ENCODE results near the gene RAB24.

The RAB24 gene

GRCh38 chr5:177297922-177298321 lies 5.6 kb downstream of the RAB24 start:
- Mint-ChIP-seq H3K4me3 (no peak overlapping the region), H3K36me3 (ENCODE audit: low read depth) (peaks cover 60% of the 10 kb centered on the region), H3K27ac (peak overlapping the region; percentile 11), H3K4me1 (ENCODE audit: low read depth) (peaks cover 78% of the 10 kb centered on the region), H3K27me3 (no peaks in the 10 kb centered on the region), H3K9me3 (no peaks in the 10 kb centered on the region)

GRCh38 chr5:177296581-177296980 lies 6.9 kb downstream of the RAB24 start:
- H3K9me3 Mint-ChIP-seq: no peaks in the 10 kb centered on the region
- H3K27ac Mint-ChIP-seq: peak overlapping the region; percentile 80
- no peak overlapping the region for H3K4me3 Mint-ChIP-seq
- peaks cover 67% of the 10 kb centered on the region for H3K36me3 Mint-ChIP-seq (ENCODE audit: low read depth)
- H3K4me1 Mint-ChIP-seq (ENCODE audit: low read depth): peaks cover 69% of the 10 kb centered on the region
- H3K27me3 Mint-ChIP-seq: no peaks in the 10 kb centered on the region

- Mint-ChIP-seq H3K4me3 (no peak overlapping the region), H3K27me3 (no peaks in the 10 kb centered on the region), H3K36me3 (ENCODE audit: low read depth) (peaks cover 67% of the 10 kb centered on the region), H3K27ac (peak overlapping the region; percentile 80), H3K4me1 (ENCODE audit: low read depth) (peaks cover 65% of the 10 kb centered on the region), H3K9me3 (no peaks in the 10 kb centered on the region)
These were observed 7.6 kb downstream of the RAB24 start for GRCh38 chr5:177295924-177296323.

DNA sequence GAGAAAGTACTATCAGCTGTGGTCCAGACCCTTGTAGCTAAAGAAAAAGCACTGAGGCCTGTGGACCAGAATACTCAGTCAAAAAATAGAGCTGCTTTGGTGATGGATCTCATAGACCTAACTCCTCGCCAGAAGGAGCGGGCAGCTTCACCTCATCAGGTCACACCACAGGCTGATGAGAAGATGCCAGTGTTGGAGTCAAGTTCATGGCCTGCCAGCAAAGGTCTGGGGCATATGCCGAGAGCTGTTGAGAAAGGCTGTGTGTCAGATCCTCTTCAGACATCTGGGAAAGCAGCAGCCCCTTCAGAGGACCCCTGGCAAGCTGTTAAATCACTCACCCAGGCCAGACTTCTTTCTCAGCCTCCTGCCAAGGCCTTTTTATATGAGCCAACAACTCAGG lies 8.9 kb downstream of the RAB24 start:
- Mint-ChIP-seq H3K36me3 (ENCODE audit: low read depth) (peaks cover 67% of the 10 kb centered on the region), H3K4me1 (ENCODE audit: low read depth) (peaks cover 54% of the 10 kb centered on the region), H3K27ac (no peak overlapping the region), H3K27me3 (no peaks in the 10 kb centered on the region), H3K9me3 (no peaks in the 10 kb centered on the region), H3K4me3 (no peak overlapping the region)

DNA sequence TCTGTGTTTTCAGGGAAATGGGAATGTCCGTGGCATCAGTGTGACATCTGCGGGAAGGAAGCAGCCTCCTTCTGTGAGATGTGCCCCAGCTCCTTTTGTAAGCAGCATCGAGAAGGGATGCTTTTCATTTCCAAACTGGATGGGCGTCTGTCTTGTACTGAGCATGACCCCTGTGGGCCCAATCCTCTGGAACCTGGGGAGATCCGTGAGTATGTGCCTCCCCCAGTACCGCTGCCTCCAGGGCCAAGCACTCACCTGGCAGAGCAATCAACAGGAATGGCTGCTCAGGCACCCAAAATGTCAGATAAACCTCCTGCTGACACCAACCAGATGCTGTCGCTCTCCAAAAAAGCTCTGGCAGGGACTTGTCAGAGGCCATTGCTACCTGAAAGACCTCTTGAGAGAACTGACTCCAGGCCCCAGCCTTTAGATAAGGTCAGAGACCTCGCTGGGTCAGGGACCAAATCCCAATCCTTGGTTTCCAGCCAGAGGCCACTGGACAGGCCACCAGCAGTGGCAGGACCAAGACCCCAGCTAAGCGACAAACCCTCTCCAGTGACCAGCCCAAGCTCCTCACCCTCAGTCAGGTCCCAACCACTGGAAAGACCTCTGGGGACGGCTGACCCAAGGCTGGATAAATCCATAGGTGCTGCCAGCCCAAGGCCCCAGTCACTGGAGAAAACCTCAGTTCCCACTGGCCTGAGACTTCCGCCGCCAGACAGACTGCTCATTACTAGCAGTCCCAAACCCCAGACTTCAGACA lies 9.5 kb downstream of the RAB24 start:
- Mint-ChIP-seq H3K4me1 (ENCODE audit: low read depth) (peaks cover 49% of the 10 kb centered on the region), H3K27ac (no peak overlapping the region), H3K9me3 (no peaks in the 10 kb centered on the region), H3K4me3 (no peak overlapping the region), H3K27me3 (no peaks in the 10 kb centered on the region), H3K36me3 (ENCODE audit: low read depth) (peaks cover 73% of the 10 kb centered on the region)

GRCh38 chr5:177291735-177292134 lies 11.8 kb downstream of the RAB24 start:
- Mint-ChIP-seq H3K27me3 (no peaks in the 10 kb centered on the region), H3K27ac (no peak overlapping the region), H3K4me1 (ENCODE audit: low read depth) (peaks cover 28% of the 10 kb centered on the region), H3K36me3 (ENCODE audit: low read depth) (peaks cover 79% of the 10 kb centered on the region), H3K9me3 (no peaks in the 10 kb centered on the region), H3K4me3 (no peak overlapping the region)

- Mint-ChIP-seq H3K4me3 (no peak overlapping the region), H3K27me3 (no peaks in the 10 kb centered on the region), H3K27ac (no peak overlapping the region), H3K36me3 (ENCODE audit: low read depth) (peaks cover 73% of the 10 kb centered on the region), H3K4me1 (ENCODE audit: low read depth) (peaks cover 21% of the 10 kb centered on the region), H3K9me3 (no peaks in the 10 kb centered on the region)
These were observed 12.5 kb downstream of the RAB24 start for GRCh38 chr5:177290816-177291596.

DNA sequence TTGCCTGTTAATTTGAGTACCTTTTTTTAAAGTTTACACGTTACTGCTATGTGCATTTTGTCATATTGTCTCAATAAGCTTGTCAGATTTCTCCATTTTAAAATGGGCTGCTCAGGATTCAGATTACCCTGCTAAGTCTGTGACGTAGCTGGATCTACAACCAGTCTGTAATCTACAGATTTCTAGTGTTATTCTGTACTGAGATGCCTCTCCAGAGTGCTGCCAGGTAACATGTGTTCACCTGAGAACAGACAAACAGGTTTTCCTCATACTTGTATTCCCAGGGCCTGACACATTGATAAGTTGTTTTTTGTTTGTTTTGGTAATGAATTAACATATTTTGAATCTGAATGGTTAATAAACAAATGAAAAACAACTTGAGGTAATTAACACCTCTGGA lies 15.3 kb downstream of the RAB24 start:
- Mint-ChIP-seq H3K36me3 (ENCODE audit: low read depth) (peaks cover 64% of the 10 kb centered on the region), H3K27ac (no peak overlapping the region), H3K4me3 (no peak overlapping the region), H3K4me1 (ENCODE audit: low read depth) (peaks cover 5% of the 10 kb centered on the region), H3K27me3 (no peaks in the 10 kb centered on the region), H3K9me3 (no peaks in the 10 kb centered on the region)

DNA sequence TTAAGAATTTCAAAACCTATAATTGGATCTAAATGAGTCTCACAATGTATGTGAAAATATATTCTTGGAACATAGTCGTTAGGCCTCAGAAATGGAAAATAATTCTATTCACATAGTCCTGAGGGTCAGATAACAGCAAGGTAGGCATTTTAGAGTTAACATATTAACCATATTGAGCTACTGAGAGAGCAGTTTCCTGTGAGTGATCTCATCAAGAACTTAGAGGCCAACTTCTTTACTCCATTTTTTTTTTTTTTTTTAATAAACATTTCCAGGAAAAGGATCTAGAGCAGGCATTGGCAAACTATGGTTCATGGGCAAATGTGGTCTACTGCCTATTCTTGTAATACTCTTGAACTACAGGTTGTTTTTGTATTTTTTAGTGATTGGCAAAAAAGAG lies 26.6 kb downstream of the RAB24 start:
- H3K27ac Mint-ChIP-seq: no peak overlapping the region
- no peaks in the 10 kb centered on the region for H3K27me3 Mint-ChIP-seq
- H3K9me3 Mint-ChIP-seq: no peaks in the 10 kb centered on the region
- H3K4me3 Mint-ChIP-seq: no peak overlapping the region
- peaks cover 3% of the 10 kb centered on the region for H3K4me1 Mint-ChIP-seq (ENCODE audit: low read depth)
- peaks cover 70% of the 10 kb centered on the region for H3K36me3 Mint-ChIP-seq (ENCODE audit: low read depth)

DNA sequence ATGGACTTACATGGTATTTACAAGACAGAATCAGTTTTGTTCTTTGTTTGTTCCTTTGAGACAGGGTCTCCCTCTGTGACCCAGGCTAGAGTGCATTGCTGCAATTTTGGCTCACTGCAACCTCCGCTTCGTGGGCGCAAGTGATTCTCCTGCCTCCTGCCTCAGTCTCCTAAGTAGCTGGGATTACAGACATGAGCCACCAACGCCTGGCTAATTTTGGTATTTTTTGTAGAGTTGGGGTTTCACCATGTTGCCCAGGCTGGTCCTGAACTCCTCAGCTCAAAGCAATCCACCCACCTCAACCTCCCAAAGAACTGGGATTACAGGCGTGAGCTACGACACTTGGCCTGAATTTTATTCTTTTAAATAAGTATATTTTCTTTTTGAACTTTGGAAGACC lies 27.6 kb downstream of the RAB24 start:
- no peak overlapping the region for H3K27ac Mint-ChIP-seq
- no peak overlapping the region for H3K4me3 Mint-ChIP-seq
- H3K4me1 Mint-ChIP-seq (ENCODE audit: low read depth): peaks cover 3% of the 10 kb centered on the region
- H3K9me3 Mint-ChIP-seq: no peaks in the 10 kb centered on the region
- peaks cover 62% of the 10 kb centered on the region for H3K36me3 Mint-ChIP-seq (ENCODE audit: low read depth)
- no peaks in the 10 kb centered on the region for H3K27me3 Mint-ChIP-seq

GRCh38 chr5:177271113-177271512 lies 32.4 kb downstream of the RAB24 start:
- H3K27me3 Mint-ChIP-seq: no peaks in the 10 kb centered on the region
- no peak overlapping the region for H3K4me3 Mint-ChIP-seq
- no peak overlapping the region for H3K27ac Mint-ChIP-seq
- H3K9me3 Mint-ChIP-seq: no peaks in the 10 kb centered on the region
- H3K36me3 Mint-ChIP-seq (ENCODE audit: low read depth): peaks cover 62% of the 10 kb centered on the region
- no peaks in the 10 kb centered on the region for H3K4me1 Mint-ChIP-seq (ENCODE audit: low read depth)

DNA sequence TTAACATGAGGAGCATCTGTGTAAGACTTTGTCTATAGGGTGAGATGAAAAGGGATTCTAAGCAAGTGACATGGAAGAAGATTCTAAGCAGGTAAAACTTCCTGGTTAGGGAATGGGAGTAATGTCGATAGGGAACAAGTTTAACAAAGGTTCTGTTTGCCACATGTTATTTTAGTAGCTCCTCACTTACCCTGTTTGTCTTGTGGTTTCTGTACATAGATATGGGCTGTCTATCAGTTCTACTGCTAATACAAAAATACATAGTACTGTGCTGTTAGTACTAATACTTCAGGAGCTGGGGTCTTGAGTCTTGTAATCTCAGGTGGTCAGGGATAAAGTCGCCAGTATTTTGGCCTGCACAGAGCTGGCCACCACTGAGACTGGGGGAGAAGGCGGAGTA lies 32.9 kb downstream of the RAB24 start:
- no peaks in the 10 kb centered on the region for H3K9me3 Mint-ChIP-seq
- no peaks in the 10 kb centered on the region for H3K27me3 Mint-ChIP-seq
- no peak overlapping the region for H3K27ac Mint-ChIP-seq
- no peaks in the 10 kb centered on the region for H3K4me1 Mint-ChIP-seq (ENCODE audit: low read depth)
- no peak overlapping the region for H3K4me3 Mint-ChIP-seq
- H3K36me3 Mint-ChIP-seq (ENCODE audit: low read depth): peaks cover 61% of the 10 kb centered on the region

DNA sequence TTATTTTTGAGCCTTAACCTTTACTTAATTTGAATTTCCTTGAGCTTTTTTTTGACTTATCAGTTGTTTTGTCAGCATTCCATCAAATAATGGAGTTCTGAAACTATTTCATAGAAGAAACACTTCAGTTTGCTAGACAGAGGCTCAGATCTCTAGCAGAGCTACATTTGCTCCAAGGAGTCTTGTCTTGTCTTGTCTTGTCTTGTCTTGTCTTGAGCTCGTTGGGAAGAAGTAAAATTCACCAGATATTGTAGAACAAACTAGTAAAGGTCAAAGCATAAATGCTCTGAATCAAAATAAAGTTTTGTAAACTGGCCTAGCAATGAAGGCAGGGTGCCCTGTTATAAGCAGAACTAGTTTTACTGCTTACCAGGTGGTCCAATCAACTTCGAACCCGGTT lies 33.5 kb downstream of the RAB24 start:
- Mint-ChIP-seq H3K4me1 (ENCODE audit: low read depth) (no peaks in the 10 kb centered on the region), H3K27ac (no peak overlapping the region), H3K9me3 (no peaks in the 10 kb centered on the region), H3K36me3 (ENCODE audit: low read depth) (peaks cover 57% of the 10 kb centered on the region), H3K27me3 (no peaks in the 10 kb centered on the region), H3K4me3 (no peak overlapping the region)

- Mint-ChIP-seq H3K4me3 (no peak overlapping the region), H3K4me1 (ENCODE audit: low read depth) (no peaks in the 10 kb centered on the region), H3K27ac (no peak overlapping the region), H3K27me3 (no peaks in the 10 kb centered on the region), H3K36me3 (ENCODE audit: low read depth) (peaks cover 59% of the 10 kb centered on the region), H3K9me3 (no peaks in the 10 kb centered on the region)
These were observed 34.2 kb downstream of the RAB24 start for GRCh38 chr5:177269232-177269895.

DNA sequence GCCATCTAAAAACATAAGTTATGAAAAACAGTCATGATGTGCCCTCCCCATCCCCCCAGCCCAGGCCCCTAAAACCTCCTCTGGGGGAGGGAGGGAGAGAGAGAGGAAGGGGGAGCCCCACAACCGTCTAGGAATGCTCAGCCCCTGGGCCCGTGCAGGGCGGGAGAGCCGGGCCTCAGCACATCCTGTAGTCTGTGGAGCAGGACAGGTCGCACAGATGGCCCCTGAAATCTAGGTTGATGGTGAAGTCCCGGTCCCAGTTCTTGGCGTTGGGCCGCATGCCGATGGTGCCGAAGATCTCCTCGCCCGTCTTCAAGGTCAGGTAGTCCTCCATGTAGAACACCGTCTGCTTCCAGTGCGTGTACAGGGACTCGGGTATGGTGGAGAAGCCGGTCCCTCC lies 38.1 kb downstream of the RAB24 start:
- no peaks in the 10 kb centered on the region for H3K4me1 Mint-ChIP-seq (ENCODE audit: low read depth)
- no peaks in the 10 kb centered on the region for H3K27me3 Mint-ChIP-seq
- peaks cover 65% of the 10 kb centered on the region for H3K36me3 Mint-ChIP-seq (ENCODE audit: low read depth)
- no peak overlapping the region for H3K4me3 Mint-ChIP-seq
- no peaks in the 10 kb centered on the region for H3K9me3 Mint-ChIP-seq
- H3K27ac Mint-ChIP-seq: no peak overlapping the region
